Neutrophil (primary cell): ENCODE results near the gene ADAT2.

Experiments
- H3K27ac ChIP-seq: fragments of 200-600 bp; sonication (generic); 2 replicates; pipeline ENCODE4 v1.5.1; 2016; ENCODE audit warnings: mild to moderate bottlenecking, moderate library complexity
- H3K27me3 ChIP-seq: fragments of 200-600 bp; sonication (generic); 2 replicates; pipeline ENCODE4 v1.6.0; 2016; ENCODE audit warnings: mild to moderate bottlenecking
- H3K36me3 ChIP-seq: fragments of 200-600 bp; sonication (generic); 2 replicates; pipeline ENCODE4 v1.5.1; 2017
- H3K4me1 ChIP-seq, 2 experiments: fragments of 200-600 bp in 1 of 2; sonication (generic) in 1 of 2; 1 replicate in 1 of 2; 2 replicates in 1 of 2; pipeline versions ENCODE4 v1.5.1 to v1.6.1; 2013 to 2016; ENCODE audit warnings: low read depth in 1 of 2, low read length in 1 of 2, mild to moderate bottlenecking in 1 of 2, moderate library complexity in 1 of 2; ENCODE audit not compliant: control insufficient read depth in 1 of 2, insufficient read depth in 1 of 2
- H3K4me3 ChIP-seq, 2 experiments: fragments of 200-600 bp in 1 of 2; sonication (generic) in 1 of 2; 1 replicate in 1 of 2; 2 replicates in 1 of 2; pipeline ENCODE4 v1.5.1; 2013 to 2016; ENCODE audit warnings: low read depth in 1 of 2, low read length in 1 of 2, mild to moderate bottlenecking in 1 of 2, moderate library complexity in 1 of 2
- H3K9me3 ChIP-seq: fragments of 200-600 bp; sonication (generic); 2 replicates; pipeline ENCODE4 v1.5.1; 2016
- TF ChIP-seq, protein P1 (sequence below): fragments of 200-600 bp; sonication (generic); IDR thresholded peaks from 2 replicates; pipeline ENCODE4 v1.5.1; 2016; ENCODE audit warnings: antibody characterized with exemption

The ADAT2 gene

DNA sequence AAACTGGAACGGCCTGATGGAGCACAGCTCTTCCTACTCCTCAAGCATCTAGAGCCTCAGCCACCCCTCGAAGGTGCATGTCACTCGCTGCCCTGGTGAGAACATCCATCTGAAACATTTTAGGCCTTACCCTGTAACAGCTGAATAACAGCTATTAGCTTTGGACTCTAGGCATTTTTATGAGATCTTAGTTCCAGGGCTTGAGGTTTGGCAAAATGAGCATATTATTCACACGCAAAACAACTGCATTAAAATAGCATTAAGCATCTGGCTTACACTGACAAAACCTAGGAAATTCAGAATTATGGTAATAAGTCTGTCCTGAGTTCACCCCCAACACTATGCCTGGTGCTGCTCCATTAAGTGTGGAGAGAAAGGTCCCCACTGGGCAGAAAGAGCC lies 56.1 kb downstream of the ADAT2 start:
- H3K4me3 ChIP-seq: no peak overlapping the region
- no peaks in the 10 kb centered on the region for H3K27me3 ChIP-seq
- no peaks in the 10 kb centered on the region for H3K9me3 ChIP-seq
- H3K27ac ChIP-seq: no peak overlapping the region
- H3K4me1 ChIP-seq: no peaks in the 10 kb centered on the region
- TF ChIP-seq, protein P1, sequence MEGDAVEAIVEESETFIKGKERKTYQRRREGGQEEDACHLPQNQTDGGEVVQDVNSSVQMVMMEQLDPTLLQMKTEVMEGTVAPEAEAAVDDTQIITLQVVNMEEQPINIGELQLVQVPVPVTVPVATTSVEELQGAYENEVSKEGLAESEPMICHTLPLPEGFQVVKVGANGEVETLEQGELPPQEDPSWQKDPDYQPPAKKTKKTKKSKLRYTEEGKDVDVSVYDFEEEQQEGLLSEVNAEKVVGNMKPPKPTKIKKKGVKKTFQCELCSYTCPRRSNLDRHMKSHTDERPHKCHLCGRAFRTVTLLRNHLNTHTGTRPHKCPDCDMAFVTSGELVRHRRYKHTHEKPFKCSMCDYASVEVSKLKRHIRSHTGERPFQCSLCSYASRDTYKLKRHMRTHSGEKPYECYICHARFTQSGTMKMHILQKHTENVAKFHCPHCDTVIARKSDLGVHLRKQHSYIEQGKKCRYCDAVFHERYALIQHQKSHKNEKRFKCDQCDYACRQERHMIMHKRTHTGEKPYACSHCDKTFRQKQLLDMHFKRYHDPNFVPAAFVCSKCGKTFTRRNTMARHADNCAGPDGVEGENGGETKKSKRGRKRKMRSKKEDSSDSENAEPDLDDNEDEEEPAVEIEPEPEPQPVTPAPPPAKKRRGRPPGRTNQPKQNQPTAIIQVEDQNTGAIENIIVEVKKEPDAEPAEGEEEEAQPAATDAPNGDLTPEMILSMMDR: no peak
- no peaks in the 10 kb centered on the region for H3K36me3 ChIP-seq

DNA sequence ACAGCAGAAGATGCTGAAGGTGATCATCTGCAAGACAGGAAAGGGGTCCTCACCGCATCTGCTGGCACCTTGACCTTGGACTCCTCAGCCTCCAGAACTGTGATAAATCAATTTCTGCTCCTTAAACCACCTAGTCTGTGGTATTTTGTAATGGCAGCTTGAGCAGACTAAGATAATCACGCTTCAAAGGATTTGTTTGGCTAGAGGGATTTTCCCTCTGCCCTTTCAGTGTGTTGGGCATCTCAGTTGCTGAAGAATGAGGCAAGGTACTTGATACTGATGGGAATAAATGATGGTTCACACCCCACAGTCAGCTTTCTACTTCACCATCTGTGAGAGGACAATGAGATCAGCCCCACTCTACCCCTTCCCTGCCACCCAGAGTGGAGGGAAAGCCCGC lies 60.2 kb downstream of the ADAT2 start:
- Histone ChIP-seq H3K9me3 (no peaks in the 10 kb centered on the region), H3K4me1 (no peaks in the 10 kb centered on the region), H3K27ac (no peak overlapping the region), H3K36me3 (no peaks in the 10 kb centered on the region), H3K4me3 (no peak overlapping the region), H3K27me3 (no peaks in the 10 kb centered on the region)
- TF ChIP-seq, protein P1: no peak

DNA sequence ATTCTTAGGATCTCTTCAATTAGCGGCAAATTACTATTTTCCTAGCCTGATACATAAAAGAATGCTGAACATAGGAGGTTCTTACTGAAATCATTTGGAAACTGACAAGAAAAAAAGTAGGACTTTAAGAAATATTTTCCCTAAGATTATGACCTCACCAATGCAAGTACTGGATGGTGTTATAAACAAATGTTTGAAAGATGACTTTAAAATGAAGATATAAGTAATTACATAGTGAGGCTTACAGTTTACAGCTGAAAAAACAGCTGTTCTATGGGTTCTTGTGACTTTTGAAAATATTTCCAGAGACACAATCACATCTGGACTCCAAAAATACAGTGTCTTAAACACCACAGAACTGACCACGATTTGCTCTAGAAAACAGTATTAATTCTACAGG lies 64.9 kb downstream of the ADAT2 start:
- Histone ChIP-seq H3K36me3 (no peaks in the 10 kb centered on the region), H3K9me3 (no peaks in the 10 kb centered on the region), H3K4me1 (no peaks in the 10 kb centered on the region), H3K27ac (no peak overlapping the region), H3K27me3 (no peaks in the 10 kb centered on the region), H3K4me3 (no peak overlapping the region)
- TF ChIP-seq, protein P1: no peak

DNA sequence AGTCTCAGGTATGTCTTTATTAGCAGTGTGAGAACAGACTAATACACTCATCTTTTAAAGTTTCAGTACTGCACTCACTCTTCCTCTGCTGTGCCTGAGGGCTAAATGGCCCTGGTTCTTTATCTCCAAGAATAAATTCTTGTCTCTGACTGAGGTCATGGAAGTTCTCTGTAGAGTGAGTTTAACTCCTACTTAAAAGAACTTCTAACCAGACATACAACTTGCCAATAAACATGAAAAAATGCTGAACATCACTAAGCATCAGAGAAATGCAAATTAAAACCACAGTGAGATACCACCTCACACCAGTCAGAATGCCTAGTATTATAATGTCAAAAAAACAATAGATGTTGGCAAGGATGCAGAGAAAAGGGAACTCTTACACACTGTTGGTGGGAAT lies 73.6 kb downstream of the ADAT2 start:
- no peak overlapping the region for H3K4me3 ChIP-seq
- no peaks in the 10 kb centered on the region for H3K36me3 ChIP-seq
- no peaks in the 10 kb centered on the region for H3K27me3 ChIP-seq
- no peaks in the 10 kb centered on the region for H3K9me3 ChIP-seq
- no peak overlapping the region for H3K27ac ChIP-seq
- no peaks in the 10 kb centered on the region for H3K4me1 ChIP-seq
- TF ChIP-seq, protein P1: no peak

DNA sequence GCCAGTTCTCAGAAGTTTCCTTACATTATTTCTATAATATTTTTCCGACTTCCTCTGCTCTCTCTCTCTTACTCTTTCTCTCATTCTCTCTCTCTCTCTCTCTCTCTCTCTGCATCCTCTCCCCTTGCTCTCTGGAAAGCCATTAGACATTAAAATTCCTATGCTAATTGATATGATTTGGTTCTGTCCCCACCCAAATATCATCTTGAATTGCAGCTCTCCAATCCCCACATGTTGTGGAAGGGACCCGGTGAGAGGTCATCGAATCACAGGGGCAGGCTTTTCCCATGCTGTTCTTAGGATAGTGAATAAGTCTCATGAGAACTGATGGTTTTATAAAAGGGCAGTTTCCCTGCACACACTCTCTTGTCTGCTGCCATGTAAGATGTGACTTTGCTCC lies 74.1 kb downstream of the ADAT2 start:
- no peak overlapping the region for H3K4me3 ChIP-seq
- H3K27me3 ChIP-seq: no peaks in the 10 kb centered on the region
- no peaks in the 10 kb centered on the region for H3K36me3 ChIP-seq
- no peak overlapping the region for H3K27ac ChIP-seq
- H3K4me1 ChIP-seq: no peaks in the 10 kb centered on the region
- H3K9me3 ChIP-seq: no peaks in the 10 kb centered on the region
- TF ChIP-seq, protein P1: no peak

DNA sequence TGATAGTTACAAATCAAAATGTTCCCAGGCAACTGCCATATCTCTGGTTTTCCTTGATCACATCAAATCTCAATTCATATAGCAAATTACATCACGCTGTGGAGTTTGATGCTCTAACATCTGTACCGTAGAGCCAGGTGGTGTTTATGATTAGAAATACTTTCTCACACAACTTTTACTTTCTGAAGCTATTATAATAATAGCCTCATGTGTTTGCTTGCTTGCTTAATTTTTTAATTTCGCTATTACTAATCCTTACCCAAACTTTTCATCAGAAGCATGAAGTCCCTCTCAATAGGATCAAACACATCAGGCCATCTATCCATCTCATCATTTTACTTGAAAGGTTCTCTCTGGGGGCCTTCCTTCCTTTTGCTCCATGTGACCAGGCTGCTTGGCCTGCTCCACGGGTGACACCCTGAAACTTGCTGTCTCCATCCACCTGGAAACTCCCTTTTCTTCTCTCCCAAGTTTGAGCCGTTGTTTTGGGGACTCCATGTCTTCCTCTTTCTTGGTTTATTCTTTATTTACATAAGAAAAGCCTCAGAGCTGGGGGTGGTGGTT lies 75.4 kb downstream of the ADAT2 start:
- H3K4me3 ChIP-seq: no peak overlapping the region
- no peaks in the 10 kb centered on the region for H3K36me3 ChIP-seq
- no peaks in the 10 kb centered on the region for H3K4me1 ChIP-seq
- TF ChIP-seq, protein P1: no peak
- H3K27me3 ChIP-seq: no peaks in the 10 kb centered on the region
- no peaks in the 10 kb centered on the region for H3K9me3 ChIP-seq
- no peak overlapping the region for H3K27ac ChIP-seq
